HG02571 (cell line): ENCODE results near the gene CNIH3.

ENCODE experiments used
- ATAC-seq: cut with Tn5 transposase; IDR thresholded peaks from one replicate; pipeline ENCODE4 v1.9.1; 2021; ENCODE audit warnings: mild to moderate bottlenecking, moderate library complexity; ENCODE audit not compliant: unreplicated experiment

Gene CNIH3

DNA sequence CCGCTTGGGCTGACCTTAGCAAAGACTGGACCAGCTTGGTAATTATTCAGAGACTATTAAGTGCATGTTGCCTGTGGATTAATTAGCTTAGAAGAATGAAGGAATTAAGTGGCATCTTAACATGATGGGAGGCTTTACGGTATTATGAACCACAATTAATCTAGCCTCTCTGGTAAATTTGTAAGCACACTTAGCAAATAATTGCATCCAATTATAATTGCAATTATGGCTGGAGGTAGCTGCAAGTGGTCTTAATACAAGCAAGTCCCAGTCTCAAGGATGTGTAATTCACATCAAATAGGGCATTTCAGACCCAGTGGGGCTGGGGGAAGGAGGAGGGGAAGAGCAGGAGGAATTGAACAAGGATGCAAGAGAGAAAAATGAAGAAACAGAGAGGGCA, 151.6 kb downstream of the CNIH3 start:
- ATAC-seq = no peak

DNA sequence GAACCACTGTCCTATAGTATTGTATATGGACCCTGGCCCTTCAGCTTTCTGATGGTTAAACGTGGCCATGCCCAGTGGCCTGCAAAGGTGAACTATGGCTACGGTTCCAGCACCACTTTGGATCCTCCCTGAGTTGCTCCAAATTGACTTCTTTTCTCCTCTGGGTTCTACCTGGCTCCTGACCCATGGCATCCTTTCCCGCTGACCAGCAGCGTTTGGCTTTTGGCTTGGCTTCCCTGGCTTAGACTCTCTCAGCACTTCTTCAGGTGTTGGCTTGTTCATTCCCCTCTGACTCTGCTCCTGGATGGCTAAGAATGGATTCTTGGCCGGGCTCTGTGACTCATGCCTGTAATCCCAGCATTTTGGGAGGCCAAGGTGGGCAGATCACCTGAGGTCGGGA, 152.9 kb downstream of the CNIH3 start:
- no peak for ATAC-seq

GRCh38 chr1:224769452-224770335, 153.6 kb downstream of the CNIH3 start:
- no peak for ATAC-seq

GRCh38 chr1:224770336-224770693, 154.2 kb downstream of the CNIH3 start:
- no peak for ATAC-seq

GRCh38 chr1:224773646-224774045, 157.5 kb downstream of the CNIH3 start:
- no peak for ATAC-seq

- ATAC-seq = no peak
These were observed 158.3 kb downstream of the CNIH3 start for GRCh38 chr1:224774378-224774777.

- no peak for ATAC-seq
These were observed 161.1 kb downstream of the CNIH3 start for GRCh38 chr1:224777180-224777579.

GRCh38 chr1:224779536-224779935, 163.4 kb downstream of the CNIH3 start:
- no peak for ATAC-seq

DNA sequence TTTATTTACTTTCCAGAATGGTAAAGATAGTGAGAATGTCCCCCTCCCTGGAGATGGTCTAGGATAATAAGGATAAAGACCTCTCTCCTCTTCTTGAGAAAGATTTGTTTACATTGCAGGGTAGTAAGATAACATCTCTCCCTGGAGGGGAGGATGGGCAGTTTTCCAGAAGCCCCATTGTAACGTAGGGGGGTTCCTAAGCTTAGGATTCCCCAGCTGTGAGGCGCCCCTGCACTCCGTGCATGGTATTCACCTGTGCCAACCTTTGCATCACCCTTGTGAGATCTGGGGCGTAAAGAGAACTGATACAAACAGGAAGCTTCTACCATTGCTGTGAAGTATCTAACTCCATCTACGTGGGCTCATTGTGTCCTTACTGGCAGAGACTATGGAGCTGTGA, 164.6 kb downstream of the CNIH3 start:
- no peak for ATAC-seq

- peak; percentile 44 for ATAC-seq
These were observed 165.7 kb downstream of the CNIH3 start for GRCh38 chr1:224781800-224782199.

GRCh38 chr1:224782281-224783000, 166.3 kb downstream of the CNIH3 start:
- ATAC-seq = no peak

GRCh38 chr1:224783006-224783651, 167.0 kb downstream of the CNIH3 start:
- ATAC-seq = peak; percentile 59

DNA sequence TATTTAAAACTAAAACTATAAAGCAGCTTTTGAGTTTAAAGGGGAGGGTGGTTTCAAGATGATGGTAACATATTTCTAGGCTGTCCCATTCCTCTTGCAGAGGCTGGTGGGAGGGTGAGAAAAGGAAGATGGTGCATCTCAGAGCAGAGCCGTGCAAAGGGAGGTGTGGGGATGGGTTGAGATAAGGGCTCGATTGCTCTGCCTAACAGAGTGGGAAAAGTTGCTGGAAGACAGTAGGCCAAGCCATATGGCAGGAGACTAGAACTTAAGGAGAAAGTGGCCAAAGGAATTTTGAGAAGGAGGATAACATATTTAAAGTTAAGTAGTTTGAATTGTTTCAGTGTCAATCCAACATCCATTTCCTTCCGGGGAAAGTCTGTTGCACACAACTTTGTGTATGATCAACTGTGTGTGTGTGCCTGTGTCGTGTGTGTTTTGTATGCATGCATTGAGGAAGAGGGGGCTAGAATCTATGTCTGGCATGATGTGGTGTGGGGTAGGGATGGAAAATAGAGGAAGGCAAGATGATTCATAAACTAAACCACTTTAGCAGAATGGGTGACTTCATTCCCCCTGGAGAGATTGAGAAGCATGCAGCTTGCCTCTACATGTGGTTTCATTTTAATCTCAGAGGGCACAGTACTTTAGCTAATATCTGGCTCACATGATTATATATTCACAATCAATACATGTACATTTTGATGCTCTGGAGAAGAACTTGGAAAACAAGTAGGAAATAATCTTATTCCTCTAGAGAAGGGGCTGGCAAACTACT, 168.3 kb downstream of the CNIH3 start:
- no peak for ATAC-seq

DNA sequence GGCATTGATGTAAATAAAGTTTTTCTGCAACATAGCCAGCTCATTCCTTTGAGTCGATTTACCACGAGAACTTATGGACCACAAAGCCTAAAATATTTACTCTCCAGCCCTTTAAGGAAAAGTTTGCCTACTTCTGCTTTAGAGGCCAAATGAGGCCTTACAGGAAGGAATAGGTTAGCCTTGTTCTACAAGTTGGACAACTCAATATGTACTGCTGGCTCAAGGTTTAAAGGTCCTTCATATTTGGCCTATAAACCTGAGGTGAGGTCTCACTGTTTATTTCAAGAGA, 168.9 kb downstream of the CNIH3 start:
- no peak for ATAC-seq

DNA sequence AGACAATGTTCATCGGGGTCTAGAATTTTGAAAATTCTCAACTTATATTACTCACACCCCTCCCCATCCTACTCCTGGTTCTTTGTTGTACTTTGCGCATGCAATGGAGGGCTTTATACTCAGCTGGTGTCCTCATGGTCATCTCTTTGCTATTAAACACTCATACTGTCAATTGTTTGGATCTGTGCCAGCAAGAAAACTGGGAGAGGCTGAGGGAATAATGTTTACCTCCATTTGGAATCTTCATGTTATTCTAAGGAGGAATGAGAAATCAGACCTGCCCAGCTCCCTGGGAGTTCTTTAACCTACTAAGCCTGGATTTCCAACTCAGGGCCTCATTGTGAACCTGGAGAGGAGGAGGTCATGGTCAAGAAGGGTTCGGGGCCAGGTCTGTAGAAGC, 169.5 kb downstream of the CNIH3 start:
- no peak for ATAC-seq

DNA sequence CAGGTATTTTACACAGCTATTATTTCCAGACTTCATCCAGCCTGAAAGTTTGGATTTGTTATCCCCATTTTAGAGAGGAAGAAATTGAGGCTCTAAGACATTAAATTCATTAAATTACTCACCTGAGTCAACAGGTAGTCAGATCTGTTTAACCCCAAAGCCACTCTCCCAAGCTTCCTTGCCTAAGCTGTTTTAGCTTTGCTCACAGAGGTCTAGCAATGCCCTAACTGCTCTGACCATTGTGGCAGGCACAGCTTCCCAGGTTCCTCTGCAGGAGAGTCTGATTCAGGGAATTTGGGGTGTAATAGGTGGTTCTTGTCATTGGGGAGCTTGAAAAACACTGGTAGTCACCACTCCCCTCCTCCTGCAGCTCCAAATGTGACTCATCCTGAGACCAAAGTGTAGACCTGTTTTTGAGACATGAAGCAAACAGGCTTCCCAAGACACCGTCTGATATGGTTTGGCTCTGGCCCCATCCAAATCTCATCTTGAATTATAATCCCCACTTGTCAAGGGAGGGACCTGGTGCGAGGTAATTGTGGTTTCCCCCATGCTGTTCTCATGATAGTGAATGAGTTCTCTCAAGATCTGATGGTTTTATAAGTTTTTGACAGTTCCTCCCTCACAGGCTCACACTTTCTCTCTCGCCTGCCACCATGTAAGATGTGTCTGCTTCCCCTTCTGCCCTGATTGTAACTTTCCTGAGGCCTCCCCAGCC, 170.6 kb downstream of the CNIH3 start:
- no peak for ATAC-seq

GRCh38 chr1:224789311-224789710, 173.2 kb downstream of the CNIH3 start:
- no peak for ATAC-seq
